HG02642 (cell line): ENCODE data around the gene ABHD1.
"Not testable (repeated sequence)": the region's sequence is repeated elsewhere in the genome, so short reads cannot be mapped to it uniquely, and the experiment has no call there.

Source experiments
- ATAC-seq: cut with Tn5 transposase; IDR thresholded peaks from one replicate; pipeline ENCODE4 v1.9.1; 2021; ENCODE audit warnings: mild to moderate bottlenecking; ENCODE audit not compliant: unreplicated experiment, poor library complexity

ABHD1 gene

DNA sequence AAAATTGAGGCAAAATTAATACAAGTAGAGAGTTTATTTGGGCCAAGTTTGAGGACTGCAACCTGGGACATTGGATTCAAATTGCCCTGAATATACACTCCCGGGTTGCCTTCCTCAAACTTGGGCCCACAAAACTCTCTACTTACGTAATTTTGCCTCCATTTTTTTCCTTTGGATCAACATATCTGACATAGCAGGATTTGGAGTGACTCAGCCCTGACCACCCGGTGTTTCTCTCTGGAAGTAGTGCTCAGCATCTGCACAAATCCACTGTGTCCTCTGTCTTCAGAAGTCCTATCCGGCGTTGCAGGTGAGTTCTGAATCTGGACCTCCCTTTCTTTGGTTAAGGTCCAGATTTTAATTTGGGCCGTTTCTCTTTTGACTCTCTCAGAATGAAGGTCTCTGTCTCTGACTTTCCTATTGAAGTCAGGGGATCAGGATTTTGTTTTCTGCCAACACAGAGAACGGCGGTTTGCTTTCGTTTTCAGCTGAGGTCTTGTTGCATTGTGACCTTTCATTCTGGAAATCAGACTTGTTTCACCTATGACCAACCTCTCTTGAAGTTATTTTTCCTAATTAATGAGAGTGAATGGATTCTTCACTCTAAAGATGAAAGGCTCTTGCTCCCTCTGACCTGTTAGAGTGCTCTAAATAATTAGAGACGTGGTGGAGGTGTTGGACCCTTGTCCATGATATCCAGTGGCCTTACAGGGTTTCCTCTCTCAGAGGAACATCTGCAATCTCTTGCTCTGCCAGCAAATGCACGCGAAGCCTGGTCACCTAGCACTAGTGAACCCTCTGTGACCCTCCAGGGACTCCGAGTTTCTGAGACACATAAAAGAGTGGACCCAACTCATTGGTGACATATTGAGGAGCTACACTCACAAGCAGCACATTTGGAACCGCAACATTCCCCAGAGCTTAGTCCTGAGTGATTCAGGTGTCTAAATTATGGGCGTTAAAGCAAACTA is 38.8 kb downstream of the ABHD1 start:
- no peak for ATAC-seq

- no peak for ATAC-seq
Observed at GRCh38 chr2:27164960-27165763, 41.5 kb downstream of the ABHD1 start.

GRCh38 chr2:27170581-27171337 is 47.1 kb downstream of the ABHD1 start:
- no peak for ATAC-seq

GRCh38 chr2:27171351-27171848 is 47.8 kb downstream of the ABHD1 start:
- no peak for ATAC-seq

GRCh38 chr2:27174638-27175037 is 51.0 kb downstream of the ABHD1 start:
- no peak for ATAC-seq

DNA sequence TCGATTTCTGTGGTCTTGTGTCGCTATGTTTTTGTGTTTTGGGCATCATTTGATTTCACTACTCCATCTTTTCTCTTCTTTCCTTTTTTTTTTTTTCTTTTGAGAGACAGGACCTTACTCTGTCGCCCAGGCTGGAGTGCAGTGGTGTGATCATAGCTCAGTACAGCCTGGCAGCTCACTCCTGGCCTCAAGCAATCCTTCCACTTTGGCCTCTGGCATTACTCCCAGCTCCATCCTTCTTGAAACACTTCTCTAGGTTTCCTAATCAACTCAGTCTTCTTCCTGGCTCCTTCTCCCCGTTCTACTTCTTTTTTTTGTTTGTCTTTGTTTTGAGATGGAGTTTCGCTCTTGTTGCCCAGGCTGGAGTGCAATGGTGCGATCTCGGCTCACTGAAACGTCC is 51.7 kb downstream of the ABHD1 start:
- ATAC-seq = no peak

DNA sequence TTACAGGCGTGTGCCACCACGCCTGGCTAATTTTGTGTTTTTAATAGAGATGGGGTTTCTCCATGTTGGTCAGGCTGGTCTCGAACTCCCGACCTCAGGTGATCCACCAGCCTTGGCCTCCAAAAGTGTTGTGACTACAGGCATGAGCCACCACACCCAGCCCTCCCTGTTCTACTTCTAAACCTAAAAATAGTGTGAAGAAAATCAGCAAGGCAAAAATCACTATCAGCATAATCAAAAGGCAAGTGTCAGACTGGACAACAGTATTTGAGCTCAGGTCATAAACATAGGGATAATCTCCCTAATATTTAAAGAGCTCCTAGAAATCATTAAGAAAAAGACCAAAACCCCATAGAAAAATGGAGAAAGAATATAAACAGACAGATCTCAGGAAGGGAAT is 52.2 kb downstream of the ABHD1 start:
- ATAC-seq = not testable (repeated sequence)

DNA sequence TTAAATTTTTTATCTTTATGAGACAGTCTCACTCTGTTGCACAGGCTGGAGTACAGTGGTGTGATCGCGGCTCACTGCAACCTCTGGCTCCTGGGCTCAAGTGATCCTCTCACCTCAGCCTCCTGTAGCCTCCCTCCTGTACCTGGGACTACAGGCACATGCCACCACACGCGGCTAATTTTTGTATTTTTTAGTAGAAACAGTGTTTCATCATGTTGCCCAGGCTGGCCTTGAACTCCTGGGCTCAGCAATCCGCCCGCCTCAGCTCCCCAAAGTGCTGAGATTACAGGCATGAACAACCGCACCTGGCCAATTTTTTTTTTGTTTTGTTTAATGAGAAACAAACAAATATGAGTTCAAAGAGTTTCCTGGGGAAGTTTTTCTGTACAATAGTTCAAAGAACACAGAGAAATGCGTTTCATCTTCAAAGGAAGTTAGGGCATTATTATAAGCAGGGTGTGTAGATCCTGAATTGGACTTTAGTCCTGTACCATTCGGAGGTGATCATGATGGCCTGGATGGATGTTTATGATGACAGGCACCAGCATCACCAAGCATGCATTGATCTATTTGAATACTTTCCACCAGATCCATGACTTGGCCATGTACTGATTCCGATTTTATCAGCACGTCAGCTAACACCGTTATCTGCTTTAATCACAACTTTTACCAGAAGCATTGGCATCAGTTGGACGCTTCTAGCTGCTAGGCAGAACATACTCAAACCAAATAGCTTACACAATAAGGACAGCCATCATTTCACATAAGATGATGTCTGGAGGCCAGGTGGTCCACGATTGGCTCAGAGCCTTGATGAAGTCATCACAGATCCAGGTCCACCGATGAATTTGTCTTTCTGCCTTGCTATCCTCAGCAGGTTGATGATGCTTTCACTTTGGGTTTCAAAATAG is 54.1 kb downstream of the ABHD1 start:
- ATAC-seq = no peak

- ATAC-seq = no peak
Observed at GRCh38 chr2:27178469-27178868, 54.9 kb downstream of the ABHD1 start.

GRCh38 chr2:27179344-27180000 is 55.9 kb downstream of the ABHD1 start:
- ATAC-seq = no peak
